Heart right ventricle (tissue), 16 donors: ENCODE results near the gene VDAC2. TPM values are rescaled to one million over a fixed set of nuclear protein-coding genes. Genes with fewer than 3 reads are reported as not detected.

ENCODE experiments used
- ATAC-seq, 8 donors: fragments of 200-7000 bp; cut with Tn5 transposase; one replicate each; pipeline ENCODE4 v1.9.1; 2020; ENCODE audit warnings: mild to moderate bottlenecking in 8 of 8, moderate library complexity in 8 of 8, moderate number of reproducible peaks in 1 of 8
- DNase-seq, 2 donors: peaks; one replicate each; pipeline ENCODE4 v3.0.0-alpha.2; 2020
- H3K27ac ChIP-seq, 10 donors: fragments of 200-600 bp; sonication (generic) in 2 of 10; one replicate each; pipeline versions ENCODE4 v1.5.0 to v1.8.0; 2020 to 2022; ENCODE audit warnings: mild to moderate bottlenecking in 3 of 10
- H3K27me3 ChIP-seq, 7 donors: fragments of 200-600 bp; one replicate each; pipeline ENCODE4 v1.8.0; 2021 to 2022; ENCODE audit warnings: mild to moderate bottlenecking in 2 of 7
- H3K36me3 ChIP-seq, 9 donors: fragments of 200-600 bp; sonication (generic) in 1 of 9; one replicate each; pipeline versions ENCODE4 v1.5.0 to v1.8.0; 2020 to 2022; ENCODE audit warnings: mild to moderate bottlenecking in 2 of 9
- H3K4me1 ChIP-seq, 9 donors: fragments of 200-600 bp; sonication (generic) in 1 of 9; one replicate each; pipeline versions ENCODE4 v1.5.0 to v1.8.0; 2020 to 2022; ENCODE audit warnings: mild to moderate bottlenecking in 4 of 9
- H3K4me3 ChIP-seq, 10 donors: fragments of 200-600 bp; sonication (generic) in 2 of 10; one replicate each; pipeline versions ENCODE4 v1.5.0 to v1.8.0; 2020 to 2022; ENCODE audit warnings: mild to moderate bottlenecking in 7 of 10, moderate library complexity in 2 of 10
- H3K9me3 ChIP-seq, 11 donors: fragments of 200-600 bp in 10 of 11; sonication (generic) in 2 of 11; one replicate each; pipeline versions ENCODE4 v1.5.0 to v1.8.0; 2013 to 2022; ENCODE audit warnings: mild to moderate bottlenecking in 2 of 11, control low read depth in 1 of 11, moderate library complexity in 1 of 11
- WGBS, 2 donors: extraction: QIAGEN DNeasy Blood & Tissue Kit; methylation state at CpG; one replicate each; pipeline ENCODE4 v1.1.7; 2013; ENCODE audit warnings: inconsistent platforms in 1 of 2; 5-methylcytosine and 5-hydroxymethylcytosine counted together
- intact Hi-C, 10 donors: fragments of 100-400 bp; cut with DNase I; formaldehyde crosslinking; loops; one replicate each; pipeline versions ENCODE4 v1.11.1 to v1.14.2; 2022
- polyA plus RNA-seq, 2 donors: library from polyadenylated mRNA; stranded (reverse); fragments of 200-250 nt; gene quantifications; one replicate each; pipeline ENCODE4 v1.2.3, GENCODE V29; 2013
- total RNA-seq, 10 donors: library from RNA; stranded (reverse); fragmentation: NEBNext Ultra II Directional in 3 of 10; extraction: Animal tissue kit (Norgen Biotek cat#: 25700) in 3 of 10; gene quantifications; one replicate each; pipeline versions ENCODE4 v1.2.1 to v1.2.4, GENCODE V29; 2021 to 2023
- TF ChIP-seq, protein P1 (sequence below), 9 donors: fragments of 200-600 bp; sonication (generic) in 2 of 9; IDR thresholded peaks; one replicate each; pipeline versions ENCODE4 v1.5.0 to v1.8.0; 2021 to 2022; ENCODE audit warnings: antibody characterized with exemption in 9 of 9, mild to moderate bottlenecking in 5 of 9, moderate library complexity in 1 of 9
- donor health status: Arrhythmogenic right ventricular cardiomyopathy.
- donor health status: ischemic (EF 13 %, LVEDD 7.1; RV severe dilation, severe dysfunction).
- donor health status: healthy with polysubstance abuse.
- donor health status: DM: no; HTN: yes; CAD: no.
- donor health status: DM: no; HTN: no; CAD: no.
- donor health status: ischemic (EF 25% LVEDD 6.9; RV normal size, moderate dysfunction).
- donor health status: ischemic (EF 25% LVEDD 5.7; RV mildly dilated, moderate dysfunction).
- donor health status: healthy.
- donor health status: DM: yes; HTN: yes; CAD: no.
- donor health status: Ischemic cardiomyopathy.
- donor health status: ischemic (EF 35%, LVEDD 5.7; RV mildly dilated, moderate dysfunction).
- donor health status: nonischemic (EF 11% LVEDD 7.7; RV severe dilation, severe dysfunction).
- donor health status: DM: yes; HTN: yes; CAD: no.
- donor health status: PGD.
- donor health status: ischemic (EF 29% LVEDD 5.4; RV normal size, mild dysfunction).
- donor health status: nonischemic (EF 23%, LVEDD 6.1; RV moderate dilation, normal function).

The VDAC2 gene
- total and polyA plus RNA-seq, 12 donors = 193 to 606 (median 484) TPM

DNA sequence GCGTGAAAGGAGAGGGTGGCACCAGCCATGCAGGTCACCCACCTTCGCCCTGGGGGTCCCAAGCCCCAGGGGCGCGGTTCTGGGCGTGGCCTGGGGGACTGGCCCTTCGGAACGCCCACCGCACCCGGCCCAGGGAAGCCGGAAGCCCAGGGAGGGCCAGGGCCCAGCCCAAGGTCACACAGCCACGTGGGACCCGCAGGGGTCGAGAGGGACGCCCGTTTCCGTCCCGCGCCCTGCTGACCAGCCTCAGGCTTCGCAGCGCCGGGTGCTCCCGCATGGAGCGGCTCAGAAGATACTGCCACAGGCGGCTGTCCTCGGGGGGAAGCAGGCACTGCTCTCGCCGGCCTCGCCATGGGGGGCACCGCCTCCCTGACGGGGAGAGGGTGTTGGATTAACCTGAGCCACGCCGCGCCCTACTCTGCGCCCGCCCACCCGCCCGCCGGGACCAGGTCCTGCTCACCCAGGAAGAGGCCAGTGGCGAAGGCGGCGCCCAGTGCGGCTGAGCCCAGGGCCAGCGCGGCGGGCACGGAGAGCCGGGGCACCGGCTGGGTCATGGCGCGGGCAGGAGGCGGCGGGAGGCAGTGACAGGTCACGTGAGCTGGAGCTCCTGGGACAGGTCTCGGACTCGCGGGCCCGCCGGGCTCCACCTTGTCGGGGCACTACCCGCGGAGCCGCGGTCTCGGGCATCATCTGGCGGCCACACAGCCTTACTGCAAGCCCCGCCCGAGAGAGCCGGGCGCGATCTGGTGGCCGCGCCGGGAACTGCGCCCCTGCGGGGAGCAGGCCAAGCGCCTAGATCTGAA, 25.0 kb downstream of the VDAC2 start, which contains the start of gene COMTD1:
COMTD1 (minus strand) TSS at position 583 of the 803 bp plus-strand sequence; CDS start at position 554, 29 bp downstream.
- Histone ChIP-seq H3K4me1 (peaks cover 0 to 29% (median 16%) of the 10 kb centered on the region in 9 donors), H3K27me3 (no peaks in the 10 kb centered on the region), H3K27ac (peak within 1 kb of the TSS; percentile 6 to 93 (median 88)), H3K4me3 (peak within 1 kb of the TSS; percentile 67 to 95 (median 86)), H3K9me3 (no peaks in the 10 kb centered on the region), H3K36me3 (peaks cover 0 to 33% (median 14%) of the 10 kb centered on the region in 9 donors)
- DNase-seq = peak; percentile 90 to 94
- intact Hi-C loops = loop anchor here in 8 of 10 donors (1.0 to 10.0 kb wide), 12 partner anchors 47 to 993 kb away; partner anchors contain the start of gene KAT6B (in 1 of the 8)
- peak; percentile 72 to 88 (median 82) for ATAC-seq
- TF ChIP-seq, protein P1, sequence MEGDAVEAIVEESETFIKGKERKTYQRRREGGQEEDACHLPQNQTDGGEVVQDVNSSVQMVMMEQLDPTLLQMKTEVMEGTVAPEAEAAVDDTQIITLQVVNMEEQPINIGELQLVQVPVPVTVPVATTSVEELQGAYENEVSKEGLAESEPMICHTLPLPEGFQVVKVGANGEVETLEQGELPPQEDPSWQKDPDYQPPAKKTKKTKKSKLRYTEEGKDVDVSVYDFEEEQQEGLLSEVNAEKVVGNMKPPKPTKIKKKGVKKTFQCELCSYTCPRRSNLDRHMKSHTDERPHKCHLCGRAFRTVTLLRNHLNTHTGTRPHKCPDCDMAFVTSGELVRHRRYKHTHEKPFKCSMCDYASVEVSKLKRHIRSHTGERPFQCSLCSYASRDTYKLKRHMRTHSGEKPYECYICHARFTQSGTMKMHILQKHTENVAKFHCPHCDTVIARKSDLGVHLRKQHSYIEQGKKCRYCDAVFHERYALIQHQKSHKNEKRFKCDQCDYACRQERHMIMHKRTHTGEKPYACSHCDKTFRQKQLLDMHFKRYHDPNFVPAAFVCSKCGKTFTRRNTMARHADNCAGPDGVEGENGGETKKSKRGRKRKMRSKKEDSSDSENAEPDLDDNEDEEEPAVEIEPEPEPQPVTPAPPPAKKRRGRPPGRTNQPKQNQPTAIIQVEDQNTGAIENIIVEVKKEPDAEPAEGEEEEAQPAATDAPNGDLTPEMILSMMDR (IDR thresholded peaks at IDR 0.05) = peak; percentile 100
- 0% methylated on average over 62 to 76 of the region's 76 CpGs for WGBS, 2 donors

DNA sequence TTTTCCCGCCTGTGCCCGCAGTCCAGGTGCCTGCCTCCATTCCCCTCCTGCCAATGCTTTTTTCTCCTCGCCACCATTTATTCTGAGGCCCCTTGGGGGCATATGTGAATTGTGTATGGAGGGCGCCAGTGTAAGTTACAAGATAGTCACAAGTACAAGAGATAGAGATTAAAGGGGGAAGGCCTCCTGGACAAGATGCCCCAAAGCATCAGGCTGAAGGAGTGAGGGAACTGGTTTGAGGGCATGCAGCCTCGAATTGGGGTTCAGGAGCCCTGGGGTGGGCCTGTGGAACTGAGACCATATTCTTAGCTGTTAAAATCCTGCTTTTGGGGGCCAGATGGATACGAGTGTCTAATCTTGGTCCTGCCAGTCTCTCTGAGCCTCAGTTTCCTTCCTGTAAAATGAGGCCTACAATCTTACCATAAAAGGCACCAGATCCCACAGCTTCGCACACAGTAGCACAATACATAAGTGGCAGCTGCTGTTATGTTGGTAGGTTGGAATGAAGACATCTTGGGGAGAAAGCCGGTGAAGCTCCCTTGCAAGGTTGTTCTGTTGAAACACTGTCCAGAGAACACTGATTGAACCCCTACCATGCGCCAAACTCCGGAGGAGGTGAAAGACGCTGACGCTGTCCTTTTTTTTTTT, 25.7 kb downstream of the VDAC2 start:
- peaks cover 0 to 26% (median 11%) of the 10 kb centered on the region in 9 donors for H3K36me3 ChIP-seq
- intact Hi-C loops = loop anchor here in 8 of 10 donors (2.0 to 10.0 kb wide), 10 partner anchors 139 to 994 kb away; partner anchors contain the start of gene KAT6B (in 1 of the 8)
- TF ChIP-seq, protein P1 (IDR thresholded peaks at IDR 0.05) = peak in 3 of 9 donors; percentile 8 to 44 (median 20)
- H3K4me1 ChIP-seq = peaks cover 0 to 29% (median 14%) of the 10 kb centered on the region in 9 donors
- H3K27ac ChIP-seq = peak overlapping the region in 7 of 10 donors; percentile 10 to 93 (median 86)
- no peak for ATAC-seq
- H3K9me3 ChIP-seq = no peaks in the 10 kb centered on the region
- WGBS, 2 donors = 48 to 50% methylated on average over 12 of the region's 12 CpGs
- peak overlapping the region in 6 of 10 donors; percentile 79 to 95 (median 89) for H3K4me3 ChIP-seq
- H3K27me3 ChIP-seq = no peaks in the 10 kb centered on the region
- DNase-seq = no peak

DNA sequence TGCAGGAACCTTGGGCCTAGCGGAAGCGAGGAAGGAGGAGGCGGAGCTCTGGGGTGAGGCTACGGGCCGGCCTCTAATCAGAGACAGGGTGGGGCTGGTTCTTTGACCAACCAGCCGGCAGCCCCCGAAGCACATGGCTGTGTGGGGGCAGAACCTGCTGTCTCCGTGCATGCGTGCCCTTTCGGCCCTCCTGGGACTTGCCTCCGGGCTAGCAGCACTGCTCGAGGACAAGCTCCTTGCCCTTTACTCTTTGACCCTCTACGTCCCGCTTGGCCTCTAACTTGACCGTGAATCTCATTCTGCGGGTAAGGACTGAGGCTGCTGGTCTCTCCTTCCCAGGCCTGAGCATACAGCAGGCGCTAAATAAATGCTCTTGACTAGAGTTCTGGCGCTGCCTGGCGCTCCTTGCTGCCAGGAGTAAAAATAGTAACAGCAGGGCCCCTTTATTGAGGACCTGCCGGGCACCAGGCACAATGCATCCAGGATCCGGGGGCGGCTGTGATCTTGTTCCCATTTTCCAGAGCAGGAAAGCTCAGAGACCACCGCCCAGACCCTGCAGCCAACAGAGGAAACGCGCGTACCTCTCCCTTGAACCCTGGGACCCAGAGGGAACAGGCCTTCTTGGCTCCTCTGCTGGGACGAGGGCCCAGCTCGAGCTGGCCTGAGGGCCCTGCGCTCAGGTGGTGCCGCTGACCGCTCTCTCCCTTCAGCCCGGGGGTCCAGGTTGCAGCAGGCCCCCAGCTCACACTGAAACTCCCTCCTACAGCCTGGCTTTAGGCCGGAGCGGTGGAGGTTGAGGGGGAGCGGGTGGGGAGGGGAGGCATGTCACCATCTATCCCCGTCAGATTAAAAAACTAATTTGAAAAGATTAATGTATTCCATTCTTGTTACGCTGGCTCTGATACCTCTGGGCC, 27.8 kb downstream of the VDAC2 start:
- TF ChIP-seq, protein P1 (IDR thresholded peaks at IDR 0.05) = no peak
- peaks cover 0 to 24% (median 14%) of the 10 kb centered on the region in 9 donors for H3K4me1 ChIP-seq
- H3K27me3 ChIP-seq = no peaks in the 10 kb centered on the region
- ATAC-seq (no peak), DNase-seq (no peak)
- H3K27ac ChIP-seq = no peak overlapping the region
- intact Hi-C loops = loop anchor here in 7 of 10 donors (5.0 to 10.0 kb wide), 8 partner anchors 141 to 996 kb away; partner anchors contain the start of gene KAT6B (in 1 of the 7)
- H3K36me3 ChIP-seq = peaks cover 0 to 5% (median 0%) of the 10 kb centered on the region in 9 donors
- H3K9me3 ChIP-seq = no peaks in the 10 kb centered on the region
- H3K4me3 ChIP-seq = no peak overlapping the region
- WGBS, 2 donors = 87 to 88% methylated on average over 37 of the region's 37 CpGs
